BLaER1 (cell line): ENCODE results near the gene MYOF.

Experiments
- H3K27ac ChIP-seq: shearing (Covaris generic); formaldehyde crosslinking; 2 replicates; pipeline ENCODE4 v1.8.1; 2022
- H3K27me3 ChIP-seq: shearing (Covaris generic); formaldehyde crosslinking; 2 replicates; pipeline ENCODE4 v1.8.1; 2022
- H3K36me3 ChIP-seq: shearing (Covaris generic); formaldehyde crosslinking; 2 replicates; pipeline ENCODE4 v1.8.1; 2022
- H3K4me1 ChIP-seq: shearing (Covaris generic); formaldehyde crosslinking; 2 replicates; pipeline ENCODE4 v1.8.1; 2022
- H3K4me2 ChIP-seq: shearing (Covaris generic); formaldehyde crosslinking; 2 replicates; pipeline ENCODE4 v1.8.1; 2022
- H3K4me3 ChIP-seq: shearing (Covaris generic); formaldehyde crosslinking; 2 replicates; pipeline ENCODE4 v1.8.1; 2022
- H3K9ac ChIP-seq: shearing (Covaris generic); formaldehyde crosslinking; 2 replicates; pipeline ENCODE4 v1.8.1; 2022
- H3K9me3 ChIP-seq: shearing (Covaris generic); formaldehyde crosslinking; 2 replicates; pipeline ENCODE4 v1.8.1; 2022
- H4K20me1 ChIP-seq: shearing (Covaris generic); formaldehyde crosslinking; 2 replicates; pipeline ENCODE4 v1.8.1; 2022
- Cebpa-rat ChIP-seq: shearing (Covaris generic); IDR thresholded peaks from 2 replicates; pipeline ENCODE4 v1.8.1; 2022

MYOF gene

GRCh38 chr10:93413252-93413689, 68.9 kb downstream of the MYOF start:
- Histone ChIP-seq H3K9ac (peak overlapping the region; percentile 46; the same call in 1 of the 2 replicates), H3K9me3 (no peaks in the 10 kb centered on the region), H3K36me3 (no peaks in the 10 kb centered on the region), H3K4me3 (0 out of 2 replicates have a peak overlapping the region, but pooled peaks have one; percentile 22), H3K4me2 (peak overlapping the region; percentile 81), H3K27me3 (no peaks in the 10 kb centered on the region), H4K20me1 (no peaks in the 10 kb centered on the region), H3K27ac (peak overlapping the region; percentile 83), H3K4me1 (peaks cover 41% of the 10 kb centered on the region)
- TF ChIP-seq Cebpa-rat = 0 out of 2 replicates have a peak, but pooled peaks have one; percentile 52

GRCh38 chr10:93412801-93413200, 69.3 kb downstream of the MYOF start:
- Histone ChIP-seq H3K36me3 (no peaks in the 10 kb centered on the region), H4K20me1 (no peaks in the 10 kb centered on the region), H3K4me3 (0 out of 2 replicates have a peak overlapping the region, but pooled peaks have one; percentile 22), H3K27me3 (no peaks in the 10 kb centered on the region), H3K27ac (peak overlapping the region; percentile 83), H3K4me1 (peaks cover 41% of the 10 kb centered on the region), H3K4me2 (peak overlapping the region; percentile 81), H3K9me3 (no peaks in the 10 kb centered on the region), H3K9ac (peak overlapping the region; percentile 46; the same call in 1 of the 2 replicates)
- TF ChIP-seq Cebpa-rat = no peak

- TF ChIP-seq Cebpa-rat = no peak
- Histone ChIP-seq H3K36me3 (no peaks in the 10 kb centered on the region), H4K20me1 (no peaks in the 10 kb centered on the region), H3K4me3 (no peak overlapping the region), H3K27ac (no peak overlapping the region), H3K4me2 (no peak overlapping the region), H3K9ac (no peak overlapping the region), H3K27me3 (no peaks in the 10 kb centered on the region), H3K9me3 (no peaks in the 10 kb centered on the region), H3K4me1 (peaks cover 41% of the 10 kb centered on the region)
Observed at GRCh38 chr10:93410697-93411348, 71.3 kb downstream of the MYOF start.

GRCh38 chr10:93408783-93409182, 73.4 kb downstream of the MYOF start:
- Histone ChIP-seq H3K4me3 (no peak overlapping the region), H3K9ac (no peak overlapping the region), H3K27ac (no peak overlapping the region), H3K4me1 (peaks cover 34% of the 10 kb centered on the region), H3K27me3 (no peaks in the 10 kb centered on the region), H4K20me1 (no peaks in the 10 kb centered on the region), H3K36me3 (no peaks in the 10 kb centered on the region), H3K9me3 (no peaks in the 10 kb centered on the region), H3K4me2 (no peak overlapping the region)
- no peak for TF ChIP-seq Cebpa-rat

GRCh38 chr10:93406364-93407145, 75.6 kb downstream of the MYOF start:
- peaks cover 12% of the 10 kb centered on the region for H3K4me1 ChIP-seq
- no peak for TF ChIP-seq Cebpa-rat
- H3K4me3 ChIP-seq = no peak overlapping the region
- no peaks in the 10 kb centered on the region for H3K36me3 ChIP-seq
- no peak overlapping the region for H3K27ac ChIP-seq
- no peaks in the 10 kb centered on the region for H3K9me3 ChIP-seq
- H4K20me1 ChIP-seq = no peaks in the 10 kb centered on the region
- no peak overlapping the region for H3K9ac ChIP-seq
- no peaks in the 10 kb centered on the region for H3K27me3 ChIP-seq
- H3K4me2 ChIP-seq = no peak overlapping the region

- H3K36me3 ChIP-seq = no peaks in the 10 kb centered on the region
- no peaks in the 10 kb centered on the region for H3K4me1 ChIP-seq
- H3K9me3 ChIP-seq = no peaks in the 10 kb centered on the region
- H3K4me3 ChIP-seq = no peak overlapping the region
- H3K9ac ChIP-seq = no peak overlapping the region
- no peak for TF ChIP-seq Cebpa-rat
- no peak overlapping the region for H3K27ac ChIP-seq
- H3K4me2 ChIP-seq = no peak overlapping the region
- no peaks in the 10 kb centered on the region for H4K20me1 ChIP-seq
- H3K27me3 ChIP-seq = no peaks in the 10 kb centered on the region
Observed at GRCh38 chr10:93404048-93404354, 78.1 kb downstream of the MYOF start.

GRCh38 chr10:93403152-93404047, 78.7 kb downstream of the MYOF start:
- no peaks in the 10 kb centered on the region for H3K36me3 ChIP-seq
- no peak overlapping the region for H3K9ac ChIP-seq
- H3K27ac ChIP-seq = no peak overlapping the region
- TF ChIP-seq Cebpa-rat = no peak
- H3K9me3 ChIP-seq = no peaks in the 10 kb centered on the region
- no peaks in the 10 kb centered on the region for H4K20me1 ChIP-seq
- no peaks in the 10 kb centered on the region for H3K4me1 ChIP-seq
- H3K4me3 ChIP-seq = no peak overlapping the region
- no peaks in the 10 kb centered on the region for H3K27me3 ChIP-seq
- no peak overlapping the region for H3K4me2 ChIP-seq

GRCh38 chr10:93402192-93402591, 79.9 kb downstream of the MYOF start:
- Histone ChIP-seq H3K27me3 (no peaks in the 10 kb centered on the region), H3K9me3 (no peaks in the 10 kb centered on the region), H4K20me1 (no peaks in the 10 kb centered on the region), H3K4me2 (no peak overlapping the region), H3K27ac (no peak overlapping the region), H3K9ac (no peak overlapping the region), H3K36me3 (no peaks in the 10 kb centered on the region), H3K4me3 (no peak overlapping the region), H3K4me1 (no peaks in the 10 kb centered on the region)
- no peak for TF ChIP-seq Cebpa-rat

DNA sequence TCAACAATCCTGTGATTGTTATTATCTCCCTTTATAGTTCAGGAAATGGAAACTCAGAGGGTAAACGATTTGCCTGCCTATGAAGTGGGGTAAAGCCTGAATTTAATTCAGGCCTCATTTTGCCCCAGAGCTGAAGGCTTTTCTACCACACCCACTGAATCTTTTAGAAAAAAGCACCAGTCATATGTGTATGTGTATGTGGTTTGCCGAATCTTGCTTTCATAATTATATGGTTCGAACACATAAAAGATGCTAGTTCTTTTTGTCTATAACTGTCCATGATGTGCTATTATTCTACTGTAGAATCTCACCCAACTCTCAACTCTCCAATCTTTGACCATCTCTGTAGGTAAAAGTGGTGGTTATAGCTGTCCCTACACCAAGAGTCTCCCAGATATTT, 83.6 kb downstream of the MYOF start:
- no peaks in the 10 kb centered on the region for H3K36me3 ChIP-seq

More for the DNA sequence above, 83.6 kb downstream of the MYOF start:
- H3K27ac ChIP-seq = no peak overlapping the region
- H3K4me2 ChIP-seq = no peak overlapping the region
- H3K4me1 ChIP-seq = no peaks in the 10 kb centered on the region
- no peak overlapping the region for H3K9ac ChIP-seq
- H3K4me3 ChIP-seq = no peak overlapping the region
- H3K27me3 ChIP-seq = no peaks in the 10 kb centered on the region
- no peak for TF ChIP-seq Cebpa-rat
- H3K9me3 ChIP-seq = no peaks in the 10 kb centered on the region
- H4K20me1 ChIP-seq = no peaks in the 10 kb centered on the region
